ENCODE results near the gene E2F6. TPM values are rescaled to one million over a fixed set of nuclear protein-coding genes. Genes with fewer than 3 reads are reported as not detected.
A peak's percentile ranks its signal among the peaks of the same experiment; 100 is the strongest.

E2F6 gene
- total RNA-seq, 1 donor from 2014 or later = 13.3 TPM

DNA sequence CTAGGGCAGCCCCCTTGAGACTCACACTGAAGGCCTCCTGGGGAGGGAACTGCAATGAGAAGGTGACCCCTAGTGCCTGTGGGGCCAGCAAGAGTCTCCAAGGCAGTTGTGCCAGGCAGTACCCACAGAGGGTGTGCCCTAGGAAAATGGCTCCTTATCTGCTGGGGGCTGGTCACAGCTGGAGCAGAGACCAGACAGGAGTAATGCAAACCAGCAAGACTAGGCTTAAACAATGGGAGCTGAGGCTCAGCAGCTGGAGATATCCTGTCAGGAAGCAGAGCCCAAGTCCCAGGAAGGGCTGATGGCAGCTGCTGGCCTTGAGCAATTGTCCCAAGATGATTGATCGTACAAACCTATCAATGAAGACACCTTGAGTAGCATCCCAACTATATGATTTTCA, 26.8 kb upstream of the E2F6 start:
- DNase-seq = no peak

GRCh38 chr2:11492244-11492643, 26.3 kb upstream of the E2F6 start:
- DNase-seq = no peak

GRCh38 chr2:11491348-11491933, 25.5 kb upstream of the E2F6 start:
- DNase-seq = no peak

DNA sequence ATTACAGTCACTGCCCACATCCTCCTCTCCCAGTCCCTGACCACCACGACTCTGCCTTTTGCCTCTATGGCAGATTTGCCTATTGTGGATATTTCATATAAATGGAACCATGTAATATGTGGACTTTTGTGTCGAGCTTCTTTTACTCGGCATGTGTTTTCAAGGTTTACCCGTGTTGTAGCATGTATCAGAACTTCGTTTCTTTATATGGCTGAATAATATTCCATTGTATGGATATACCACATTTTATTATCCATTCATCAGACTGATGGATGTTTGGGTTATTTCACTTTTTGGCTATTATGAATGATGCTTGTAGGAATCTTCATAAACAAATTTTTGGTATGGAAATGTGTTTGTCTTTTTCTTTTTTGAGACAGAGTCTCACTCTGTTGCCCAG, 24.2 kb upstream of the E2F6 start:
- no peak for DNase-seq

DNA sequence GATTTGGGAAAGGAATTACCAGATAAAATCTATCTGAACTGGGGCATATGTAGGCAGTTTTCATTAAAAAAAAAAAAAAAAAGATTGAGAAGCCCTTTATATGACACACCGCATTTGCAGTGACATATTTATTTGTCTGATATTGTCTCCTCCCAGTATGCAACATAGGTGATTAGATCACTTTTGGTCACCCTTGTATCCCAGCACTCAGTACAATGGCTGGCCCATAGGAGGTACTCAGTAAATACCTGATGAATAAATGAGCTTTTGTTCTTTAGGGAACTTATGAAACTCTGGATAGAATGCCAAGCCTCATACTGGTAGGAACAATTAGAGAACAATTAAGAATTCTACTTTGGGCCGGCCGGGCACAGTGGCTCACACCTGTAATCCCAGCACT, 22.8 kb upstream of the E2F6 start:
- DNase-seq = no peak

- DNase-seq = no peak
Measured at GRCh38 chr2:11483806-11484617, 18.1 kb upstream of the E2F6 start.

DNA sequence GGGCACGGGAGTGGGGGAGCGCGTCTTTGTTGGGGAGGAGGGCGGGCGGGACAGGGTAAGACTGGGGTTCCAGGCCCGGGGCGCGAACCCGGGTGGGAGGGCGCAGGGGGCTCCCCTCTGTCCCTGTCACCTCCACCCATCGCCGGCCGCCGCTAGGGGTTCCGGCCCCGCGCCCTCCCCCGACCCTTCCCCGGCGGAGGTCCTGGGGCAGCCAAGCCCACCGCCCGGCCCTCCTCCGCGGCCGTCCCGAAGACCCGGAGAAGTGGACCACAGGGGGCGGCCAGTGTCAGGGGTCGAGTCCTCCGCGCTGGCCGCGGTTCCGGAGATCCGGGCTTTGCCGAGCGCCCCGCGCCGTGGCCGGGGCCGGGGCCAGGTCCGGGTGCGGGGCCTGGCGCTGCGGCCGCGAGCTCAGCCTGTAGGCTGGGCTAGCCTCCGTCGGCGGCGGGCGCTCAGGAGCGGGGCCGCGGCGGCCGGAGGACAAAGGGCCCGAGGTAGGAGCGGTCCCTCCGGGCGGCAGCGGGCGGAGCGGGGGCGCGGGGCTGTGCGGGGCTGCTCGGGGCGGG, 16.6 kb upstream of the E2F6 start:
- DNase-seq = no peak

DNA sequence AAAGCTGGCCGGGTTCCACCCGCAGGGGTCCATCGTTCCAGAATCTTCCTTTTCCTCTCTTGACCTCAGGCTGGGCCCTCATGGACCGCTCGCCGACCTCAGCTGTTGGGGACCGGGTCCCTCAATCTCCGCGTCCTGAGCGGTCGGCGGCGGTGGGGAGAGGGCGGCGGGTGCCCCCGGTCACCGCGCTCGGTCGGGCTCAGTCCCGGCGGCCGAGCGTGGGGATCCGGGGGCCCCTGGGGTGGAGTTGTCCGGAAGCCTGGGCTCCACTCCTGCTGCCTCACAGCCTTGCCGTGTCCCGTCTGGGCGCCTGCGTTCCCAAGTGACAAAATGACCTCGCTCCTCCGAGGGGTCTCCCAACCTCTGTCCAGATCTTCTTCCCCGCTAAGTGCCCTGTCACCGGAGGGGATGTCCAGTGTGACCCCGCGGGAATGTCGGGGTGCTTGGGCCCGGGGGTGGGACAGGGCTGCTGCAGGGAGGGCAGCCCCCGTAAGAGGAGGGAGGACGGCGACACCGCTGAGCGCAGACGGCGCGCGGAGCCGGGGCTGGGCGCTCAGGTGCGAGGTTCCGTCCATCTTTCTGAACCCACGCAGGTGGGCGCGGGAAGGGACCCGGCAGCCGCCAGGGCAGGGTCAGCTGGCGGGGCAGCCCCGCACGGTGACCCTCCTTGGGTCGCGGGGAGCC, 16.0 kb upstream of the E2F6 start:
- DNase-seq = no peak

GRCh38 chr2:11481426-11481788, 15.4 kb upstream of the E2F6 start:
- no peak for DNase-seq

DNA sequence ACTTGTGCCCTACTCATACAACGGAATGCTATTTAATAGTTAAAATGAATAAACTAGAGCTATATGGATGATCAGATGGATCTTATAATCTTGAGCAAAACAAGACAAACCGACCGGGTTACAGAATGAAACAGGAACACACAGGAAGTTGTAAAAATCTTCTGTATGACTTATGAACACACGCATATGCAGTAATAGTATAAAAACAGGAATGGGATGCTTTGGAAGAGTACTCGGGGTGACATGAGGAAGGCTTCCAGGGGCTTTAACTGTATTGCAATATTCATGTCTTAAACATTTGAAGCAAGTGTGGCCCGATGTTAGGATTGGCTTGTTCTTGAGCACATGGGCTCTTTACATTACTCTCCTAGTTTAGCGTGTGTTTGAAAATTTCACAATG, 14.9 kb upstream of the E2F6 start:
- DNase-seq = no peak

DNA sequence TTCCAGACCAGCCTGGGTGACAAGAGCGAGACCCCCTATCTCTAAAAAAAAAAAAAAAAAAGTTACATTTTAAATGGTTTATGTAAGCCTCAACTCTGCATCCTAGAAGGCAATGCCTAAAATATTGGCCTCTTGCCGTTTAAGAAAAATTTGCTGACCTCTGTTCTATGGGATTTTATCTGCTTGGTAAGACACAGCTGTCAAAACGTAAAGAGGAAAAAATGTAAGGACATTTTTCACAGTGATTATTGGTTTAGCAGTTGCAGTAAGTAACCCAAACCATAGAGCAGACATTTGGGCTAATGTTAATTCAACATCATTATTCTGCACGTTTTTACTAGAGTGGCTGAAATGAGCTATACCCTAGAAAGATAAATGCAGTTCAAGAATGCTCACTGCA, 14.4 kb upstream of the E2F6 start:
- no peak for DNase-seq

DNA sequence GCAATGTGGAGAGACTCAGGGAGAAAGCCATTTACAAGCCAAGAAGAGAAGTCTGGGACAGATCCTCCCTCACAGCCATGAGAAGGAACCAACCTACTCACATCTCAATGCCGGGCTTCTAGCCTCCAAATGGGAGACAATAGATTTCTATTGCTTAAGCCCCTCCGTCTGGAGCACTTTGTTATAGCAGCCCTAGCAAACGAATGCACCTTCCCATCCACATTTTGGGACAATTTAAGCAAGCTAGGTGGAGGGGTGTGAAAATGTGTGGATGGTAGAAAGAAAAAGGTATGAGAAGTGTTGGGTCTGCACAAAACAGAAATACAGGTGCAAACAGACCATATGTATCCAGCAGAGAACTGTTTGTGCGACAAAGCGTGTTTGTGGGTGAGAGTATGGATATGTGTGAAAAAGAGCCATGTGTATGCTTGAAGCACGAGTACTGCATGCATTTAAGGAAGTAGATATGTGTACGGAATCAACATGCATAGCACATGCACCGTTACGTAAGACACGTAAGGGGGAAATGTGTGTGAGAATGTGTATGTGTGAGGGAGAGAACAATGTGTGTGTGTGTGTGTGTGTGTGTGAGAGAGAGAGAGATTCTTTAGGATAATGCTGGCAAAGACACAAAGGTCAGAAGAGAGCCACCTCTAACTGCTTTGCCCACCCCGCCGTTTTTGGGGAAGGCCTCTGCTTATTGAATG, 13.1 kb upstream of the E2F6 start:
- no peak for DNase-seq

- DNase-seq = peak; percentile 78
Measured at GRCh38 chr2:11477994-11478393, 12.0 kb upstream of the E2F6 start.

- DNase-seq = no peak
Measured at GRCh38 chr2:11473659-11474433, 7.9 kb upstream of the E2F6 start.

DNA sequence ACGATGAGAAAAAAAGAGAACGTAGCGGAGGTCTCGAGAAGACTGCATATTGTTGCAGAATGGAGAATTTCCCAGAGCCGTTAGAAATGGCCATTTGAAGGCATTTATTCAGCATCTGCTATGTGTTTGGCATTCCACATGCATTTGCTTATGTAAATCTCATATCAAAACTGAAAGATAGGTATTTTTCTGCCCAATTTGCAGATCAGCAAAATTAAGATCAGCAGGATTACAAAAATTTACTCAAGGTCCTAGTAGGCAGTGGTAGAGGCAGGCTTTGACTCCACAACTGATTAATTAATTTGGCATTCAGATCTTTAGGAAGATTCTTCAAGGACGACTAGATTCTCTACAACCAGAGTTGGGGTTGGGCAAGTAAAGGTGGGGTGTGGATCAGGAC, 1.8 kb upstream of the E2F6 start:
- no peak for DNase-seq

DNA sequence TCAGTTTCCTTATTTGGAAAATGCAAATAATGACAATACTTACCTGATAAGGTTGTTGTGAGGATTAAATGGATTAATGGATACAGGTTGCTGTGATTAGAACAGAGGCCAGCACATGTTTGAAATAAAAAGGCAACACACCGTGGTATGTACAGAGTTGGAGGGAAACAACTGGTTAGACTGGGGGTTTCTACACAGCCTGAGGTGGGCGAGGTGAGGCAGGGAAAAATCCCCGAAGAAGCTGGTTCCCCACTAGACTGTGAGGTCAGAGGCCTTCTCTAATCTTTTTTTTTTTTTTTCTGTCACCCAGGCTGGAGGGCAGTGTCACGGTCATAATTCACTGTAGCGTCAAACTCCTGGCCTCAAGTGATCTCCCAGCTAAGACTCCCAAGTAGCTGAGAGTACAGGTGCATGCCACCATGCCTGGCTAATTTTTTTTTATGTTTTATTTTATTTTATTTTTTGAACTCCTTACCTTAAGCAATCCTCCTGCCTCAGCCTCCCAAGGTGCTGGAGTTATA, 1.2 kb upstream of the E2F6 start:
- no peak for DNase-seq

GRCh38 chr2:11466307-11467128, 557 bp upstream of the E2F6 start:
- no peak for DNase-seq

- DNase-seq = no peak
Measured at GRCh38 chr2:11465110-11465484, 864 bp downstream of the E2F6 start.

DNA sequence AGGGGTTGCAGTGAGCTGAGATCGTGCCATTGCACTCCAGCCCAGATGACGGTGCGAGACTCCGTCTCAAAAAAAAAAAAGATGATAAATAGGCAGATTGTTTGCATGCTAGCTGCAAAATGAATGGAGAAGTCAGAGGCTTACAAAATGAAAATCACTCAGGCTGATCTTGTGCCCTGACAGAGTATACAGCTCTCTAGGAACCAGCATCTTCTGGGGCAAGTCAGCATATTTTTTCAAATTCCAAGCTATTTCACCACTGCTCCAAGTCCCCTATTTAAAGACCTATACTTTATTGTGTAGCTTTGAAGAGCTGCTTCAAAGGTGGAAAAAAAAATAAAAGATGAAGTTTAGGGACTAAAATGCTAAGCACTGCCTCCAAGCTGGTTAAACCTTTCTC, 6.1 kb downstream of the E2F6 start:
- no peak for DNase-seq

GRCh38 chr2:11458753-11459152, 7.2 kb downstream of the E2F6 start:
- DNase-seq = no peak

GRCh38 chr2:11457935-11458334, 8.0 kb downstream of the E2F6 start:
- no peak for DNase-seq
